Stimulated activated CD4-positive, alpha-beta T cell treated with anti-CD3 and anti-CD28 coated beads, Interleukin-15, amount 100 ng/mL, for 1 hour (primary cell): Measurements from ENCODE around the gene STMP1.
"Not testable (repeated sequence)": the region's sequence is repeated elsewhere in the genome, so short reads cannot be mapped to it uniquely, and the experiment has no call there.

Experiments
- DNase-seq, 2 donors: peaks; one replicate each; pipeline ENCODE4 v3.0.0-alpha.2; 2020; ENCODE audit warnings: low read depth in 1 of 2, low spot score in 1 of 2

STMP1 gene

DNA sequence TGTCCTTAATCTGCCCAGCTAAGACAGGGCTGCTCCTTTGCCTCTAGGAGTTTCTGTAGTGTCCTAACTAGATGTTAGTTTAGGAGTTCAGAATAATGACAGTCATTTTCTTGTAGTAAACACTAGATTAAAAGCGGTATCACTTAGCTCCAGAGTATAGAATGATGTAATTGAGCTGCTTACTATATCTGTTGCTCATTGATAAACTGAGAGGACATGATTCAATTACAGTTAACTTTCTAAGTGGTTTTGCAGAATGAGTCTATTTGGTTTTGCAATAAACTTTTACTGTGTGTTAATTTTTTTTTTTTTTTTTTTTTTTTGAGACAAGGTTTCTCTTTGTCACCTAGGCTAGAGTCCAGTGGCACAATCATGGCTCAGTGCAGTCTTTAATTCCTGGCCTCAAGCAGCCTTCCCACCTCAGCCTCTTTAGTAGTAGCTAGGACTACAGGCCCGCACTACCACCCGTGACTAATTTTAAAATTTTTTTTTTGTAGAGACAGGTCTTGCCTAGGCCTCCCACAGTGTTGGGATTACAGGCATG lies 1.8 kb downstream of the STMP1 start:
- DNase-seq, result no peak

DNA sequence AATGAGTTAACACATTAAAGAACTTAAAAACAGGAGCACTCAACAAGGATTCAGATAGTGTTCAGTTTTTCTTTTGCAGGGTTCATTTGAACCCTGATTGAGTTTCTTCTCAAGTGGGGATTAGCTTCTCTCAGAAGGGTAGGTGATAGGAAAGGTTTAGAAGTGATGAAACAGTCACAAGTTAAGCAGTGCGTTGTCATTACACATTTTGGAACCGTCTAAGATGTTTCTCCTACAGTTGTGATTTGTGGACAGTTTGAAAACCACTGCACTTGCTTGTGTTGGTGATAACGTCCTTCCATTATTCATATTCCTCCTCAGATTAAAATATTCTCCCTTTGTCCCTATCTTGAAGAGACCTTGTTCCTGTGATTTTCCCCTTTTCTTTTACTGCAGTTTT lies 2.7 kb downstream of the STMP1 start:
- no peak for DNase-seq

DNA sequence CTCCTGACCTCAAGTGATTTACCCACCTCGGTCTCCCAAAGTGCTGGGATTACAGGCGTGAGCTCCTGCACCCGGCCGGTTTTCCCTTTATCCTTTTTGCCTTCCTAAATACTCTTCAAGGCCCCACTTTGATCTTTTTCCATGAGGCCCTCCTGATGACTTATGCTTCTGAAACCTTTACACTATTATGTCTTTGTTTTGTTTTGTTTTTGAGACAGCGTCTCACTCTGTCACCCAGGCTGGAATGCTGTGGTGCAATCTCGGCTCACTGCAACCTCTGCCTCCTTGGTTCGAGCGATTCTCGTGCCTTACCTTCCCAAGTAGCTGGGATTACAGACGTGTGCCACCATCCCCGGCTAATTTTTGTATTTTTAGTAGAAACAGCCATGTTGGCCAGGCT lies 3.8 kb downstream of the STMP1 start:
- DNase-seq, result no peak

DNA sequence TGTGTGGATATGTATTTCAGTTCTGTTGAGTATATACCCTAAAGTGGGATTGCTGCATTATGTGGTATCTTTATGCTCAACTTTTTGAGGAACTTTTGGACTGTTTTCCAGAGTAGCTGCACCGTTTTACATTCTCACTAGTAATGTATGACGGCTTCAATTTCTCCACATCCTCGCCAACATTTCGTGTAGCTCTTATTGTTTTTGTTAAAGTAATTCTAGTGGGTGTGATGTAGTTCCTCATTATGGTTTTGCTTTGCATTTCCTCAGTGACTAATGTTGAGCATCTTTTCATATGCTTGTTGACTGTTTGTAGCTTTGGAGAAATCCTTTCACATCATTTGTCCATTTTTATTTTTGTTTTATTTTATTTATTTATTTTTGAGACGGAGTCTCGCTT lies 4.5 kb downstream of the STMP1 start:
- DNase-seq, result no peak

DNA sequence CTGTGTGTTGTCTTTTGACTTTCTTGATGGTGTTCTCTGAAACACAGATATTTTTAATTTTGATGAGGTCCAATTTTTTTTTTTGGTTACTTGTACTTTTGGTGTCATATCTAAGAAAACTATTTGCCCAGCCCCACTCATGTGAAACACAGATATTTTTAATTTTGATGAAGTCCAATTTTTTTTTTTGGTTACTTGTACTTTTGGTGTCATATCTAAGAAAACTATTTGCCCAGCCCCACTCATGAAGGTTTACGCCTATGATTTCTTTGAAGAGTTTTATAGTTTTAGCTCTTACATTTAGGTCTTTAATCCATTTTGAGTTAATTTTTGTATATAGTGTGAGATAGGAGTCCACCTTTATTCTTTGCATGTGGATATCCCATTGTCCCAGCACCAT lies 5.3 kb downstream of the STMP1 start:
- DNase-seq, result not testable (repeated sequence)

DNA sequence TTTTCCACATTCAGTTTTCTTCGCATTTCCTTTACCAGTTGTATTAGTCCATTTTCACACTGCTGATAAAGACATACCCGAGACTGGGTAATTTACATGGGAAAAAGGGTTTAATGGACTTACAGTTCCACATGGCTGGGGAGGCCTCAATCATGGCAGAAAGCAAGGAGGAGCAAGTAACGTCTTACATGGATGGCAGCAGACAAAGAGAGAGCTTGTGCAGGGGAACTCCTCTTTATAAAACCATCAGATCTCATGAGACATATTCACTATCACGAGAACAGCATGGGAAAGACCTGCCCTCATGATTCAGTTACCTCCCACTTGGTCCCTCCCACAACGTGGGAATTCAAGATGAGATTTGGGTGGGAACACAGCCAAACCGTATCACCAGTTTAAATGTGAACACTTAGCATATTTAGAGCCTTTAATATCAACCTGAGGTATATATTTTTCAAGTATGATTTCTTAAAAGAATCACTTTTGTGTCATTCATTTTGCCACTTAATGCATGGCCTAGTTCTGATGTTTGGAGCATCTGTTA lies 6.6 kb downstream of the STMP1 start:
- DNase-seq, result not testable (repeated sequence)

DNA sequence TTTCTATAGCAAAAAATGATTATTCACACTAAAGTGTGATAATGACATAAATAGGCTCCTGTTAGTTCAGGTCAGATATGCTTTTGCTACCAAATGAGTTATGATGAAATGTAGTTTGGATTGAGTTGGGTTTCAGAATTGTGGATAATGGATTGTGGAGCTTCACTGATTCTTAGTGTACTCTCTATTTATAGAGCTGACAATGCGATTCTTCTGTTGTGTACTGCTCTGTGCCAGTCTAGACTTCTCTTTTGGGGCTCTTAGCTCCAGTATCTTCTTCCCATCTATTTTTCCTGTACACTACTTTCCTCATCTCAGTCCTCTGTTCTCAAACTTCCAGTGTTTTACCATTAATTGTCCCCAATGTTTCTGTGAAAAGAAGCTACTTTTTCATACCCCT lies 7.5 kb downstream of the STMP1 start:
- DNase-seq, result no peak

DNA sequence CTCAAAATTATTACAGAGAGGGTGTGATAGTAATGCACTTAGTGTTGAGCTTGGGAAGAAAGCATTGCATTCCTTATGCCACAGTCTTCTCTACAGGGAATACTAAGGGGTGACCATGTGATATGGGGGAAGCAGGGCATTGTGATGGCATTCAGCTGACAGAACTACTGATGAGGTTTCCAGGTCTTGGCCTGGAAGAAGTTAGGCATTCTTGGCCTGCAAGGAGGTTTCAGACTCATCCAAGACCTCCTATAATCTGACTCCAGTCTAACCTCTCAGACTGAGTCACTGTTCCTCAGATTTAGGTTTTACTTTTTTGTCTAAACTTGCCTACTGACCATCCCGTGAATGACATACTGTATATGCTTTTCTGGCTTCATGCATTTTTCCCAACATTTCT lies 7.9 kb downstream of the STMP1 start:
- DNase-seq, result no peak

DNA sequence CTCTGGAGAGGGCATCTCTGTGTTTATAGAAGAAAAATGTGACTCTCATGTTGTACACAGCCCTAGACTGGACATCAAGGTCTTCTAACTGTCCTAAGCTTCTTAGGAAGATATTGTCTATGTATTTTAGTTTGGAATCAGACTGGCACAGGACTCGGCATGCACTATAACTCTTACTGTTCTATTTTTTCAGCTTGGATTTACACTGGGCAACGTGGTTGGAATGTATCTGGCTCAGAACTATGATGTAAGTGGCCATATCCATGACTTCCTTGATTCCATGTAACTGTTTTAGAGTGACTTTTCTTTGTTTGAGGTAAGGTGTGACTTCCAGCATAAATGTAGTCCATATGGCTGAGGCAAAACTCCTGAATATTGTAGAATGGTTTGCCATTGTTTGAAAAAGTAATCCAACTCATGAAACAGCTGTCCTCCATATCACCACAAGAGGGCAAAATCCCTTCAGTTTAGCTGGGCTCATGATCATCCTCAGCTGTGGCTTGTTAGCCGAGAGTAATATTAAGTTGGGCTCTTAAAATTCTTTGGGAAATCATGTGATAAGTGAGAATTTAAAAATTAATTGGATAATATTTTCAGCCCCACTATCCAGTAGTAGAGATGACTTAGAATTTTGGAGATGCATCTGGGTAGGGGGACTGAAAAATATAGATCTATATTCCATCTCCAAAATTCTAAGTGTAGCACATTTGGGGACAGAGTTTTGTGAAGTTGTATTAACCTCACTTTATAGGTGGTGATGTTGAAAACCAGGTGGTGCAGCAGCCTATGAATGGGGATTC lies 10.4 kb downstream of the STMP1 start:
- no peak for DNase-seq

DNA sequence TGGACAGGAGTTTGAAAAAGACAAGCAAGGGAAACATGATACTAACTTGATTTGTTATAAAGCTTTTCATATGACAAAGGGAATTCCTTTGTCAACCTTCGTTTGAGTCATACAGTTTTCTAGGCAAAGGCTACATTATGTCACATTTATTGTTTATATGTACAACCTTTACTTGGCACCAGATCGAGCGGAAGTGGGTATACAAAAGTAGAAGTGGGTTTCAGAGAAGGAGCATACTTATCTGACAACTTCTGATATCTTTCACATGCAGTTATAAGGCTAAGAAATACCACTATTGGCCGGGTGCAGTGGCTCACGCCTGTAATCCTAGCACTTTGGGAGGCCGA lies 11.0 kb downstream of the STMP1 start:
- DNase-seq, result no peak

DNA sequence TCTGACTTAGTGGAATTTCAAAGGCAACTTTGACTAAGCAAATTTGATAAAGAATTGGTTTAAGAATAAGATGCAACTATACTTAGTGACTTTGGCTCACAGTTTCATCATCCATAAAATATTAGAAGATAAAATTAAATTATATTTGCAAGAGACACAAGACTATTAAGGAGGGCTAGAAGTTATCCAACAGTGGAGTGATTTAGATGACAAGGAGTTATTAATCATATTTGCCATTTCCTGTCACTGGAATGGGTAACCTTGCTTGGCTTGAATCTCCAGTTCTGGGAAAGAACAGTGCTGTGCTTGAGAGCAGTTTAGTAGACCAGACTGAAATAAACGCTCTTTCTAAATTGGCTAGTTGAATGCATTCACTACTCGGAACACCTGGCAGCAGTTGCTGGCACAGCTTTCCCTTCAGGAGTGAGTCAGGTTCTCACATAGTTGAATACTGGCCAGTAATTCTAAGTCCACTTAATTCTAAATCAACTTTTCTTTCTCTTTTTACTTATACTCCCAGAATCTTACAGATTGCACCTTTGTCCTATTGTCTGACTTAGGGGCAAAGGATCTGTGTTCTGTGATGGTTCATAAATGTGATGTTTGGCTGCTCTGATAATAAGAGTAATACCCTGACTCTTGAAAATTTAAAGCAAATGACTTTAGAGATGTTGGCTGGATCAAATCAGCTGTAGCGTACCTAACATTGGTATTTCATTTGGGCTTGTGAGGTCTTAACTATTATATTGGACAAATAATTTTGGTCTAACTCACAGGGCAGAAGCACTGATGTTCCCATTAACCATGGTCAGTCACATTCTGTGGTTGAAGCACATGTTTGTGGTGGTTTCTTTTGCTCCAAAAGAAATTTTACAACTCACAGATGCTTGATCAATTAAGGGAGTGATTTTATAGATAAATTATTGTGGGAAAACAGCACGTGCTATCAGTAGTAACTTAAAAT lies 16.6 kb downstream of the STMP1 start:
- DNase-seq, result no peak

DNA sequence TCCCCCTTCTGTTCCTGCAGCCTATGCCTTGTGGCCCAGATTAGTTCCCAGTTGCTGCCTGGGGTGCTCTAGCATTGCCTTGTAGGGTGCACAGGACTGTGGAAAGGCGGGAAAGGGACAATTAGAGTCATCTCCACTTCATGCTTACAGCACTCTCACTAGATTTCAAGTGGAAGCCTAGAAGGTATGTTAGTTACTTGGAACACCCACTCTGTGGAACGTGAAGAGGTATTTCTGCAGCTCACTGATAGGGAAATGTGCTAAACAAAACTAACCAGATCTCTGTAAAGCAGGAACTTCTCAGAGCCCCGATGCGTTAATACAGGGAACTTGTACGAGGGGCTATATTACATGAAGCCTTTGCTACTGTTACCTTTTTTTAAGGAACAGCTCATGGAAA lies 19.4 kb downstream of the STMP1 start:
- DNase-seq, result no peak

DNA sequence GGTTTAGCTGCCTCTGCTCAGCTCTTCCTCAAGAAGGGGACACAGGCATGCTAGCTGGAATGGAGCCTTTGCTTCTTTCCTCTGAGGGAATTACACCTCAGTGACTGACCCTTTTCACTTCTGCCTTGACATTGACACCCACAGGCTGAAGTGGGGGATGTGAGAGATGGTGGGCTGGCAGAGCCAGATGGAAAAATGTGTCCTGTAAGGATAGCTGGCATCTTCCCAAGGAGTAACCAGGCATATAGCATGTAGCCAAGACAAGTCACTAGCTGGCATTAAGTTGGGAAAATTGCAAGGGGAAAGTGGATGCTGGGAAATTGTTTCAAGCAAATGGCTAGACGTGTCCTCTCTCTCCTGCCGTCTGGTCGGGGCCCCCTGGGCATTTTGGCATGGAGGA lies 19.9 kb downstream of the STMP1 start:
- no peak for DNase-seq

DNA sequence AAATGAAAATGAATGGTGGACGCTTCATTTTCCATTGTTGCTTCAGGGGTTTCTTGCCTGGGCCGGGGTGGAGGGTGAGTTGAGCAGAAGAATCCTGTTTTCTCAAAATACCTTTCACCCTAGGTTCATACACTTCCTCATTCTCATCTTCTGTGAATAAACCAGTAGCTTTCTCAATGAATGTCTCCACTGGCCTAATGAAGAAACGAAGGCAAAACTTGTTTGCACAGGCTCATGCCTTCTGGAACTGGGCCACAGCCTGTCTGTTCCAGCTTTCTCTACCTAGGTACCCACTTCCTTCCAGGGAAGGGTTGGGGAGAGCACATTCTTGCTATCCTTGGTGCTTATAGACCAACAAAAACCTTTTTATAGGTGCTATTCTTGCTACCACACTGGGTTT lies 21.3 kb downstream of the STMP1 start:
- DNase-seq, result no peak

DNA sequence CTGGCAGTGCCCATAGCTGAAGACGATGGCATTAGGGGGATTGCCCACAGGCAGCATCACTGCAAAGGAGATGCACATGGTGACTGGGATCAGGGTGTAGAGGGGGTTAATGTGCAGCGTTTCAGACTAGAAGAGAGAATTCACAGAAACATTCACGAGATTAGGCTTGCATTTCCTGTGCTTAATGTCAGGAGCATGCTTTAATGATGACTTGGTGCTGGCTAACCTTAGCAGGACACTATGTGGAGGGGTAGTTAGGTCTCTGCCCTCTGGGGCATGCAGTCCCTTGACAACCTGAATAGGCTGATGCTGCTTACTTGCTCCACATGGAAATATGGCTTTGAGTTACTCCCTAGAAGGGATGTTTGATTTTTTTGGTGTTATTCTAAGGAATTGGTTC lies 21.8 kb downstream of the STMP1 start:
- no peak for DNase-seq

DNA sequence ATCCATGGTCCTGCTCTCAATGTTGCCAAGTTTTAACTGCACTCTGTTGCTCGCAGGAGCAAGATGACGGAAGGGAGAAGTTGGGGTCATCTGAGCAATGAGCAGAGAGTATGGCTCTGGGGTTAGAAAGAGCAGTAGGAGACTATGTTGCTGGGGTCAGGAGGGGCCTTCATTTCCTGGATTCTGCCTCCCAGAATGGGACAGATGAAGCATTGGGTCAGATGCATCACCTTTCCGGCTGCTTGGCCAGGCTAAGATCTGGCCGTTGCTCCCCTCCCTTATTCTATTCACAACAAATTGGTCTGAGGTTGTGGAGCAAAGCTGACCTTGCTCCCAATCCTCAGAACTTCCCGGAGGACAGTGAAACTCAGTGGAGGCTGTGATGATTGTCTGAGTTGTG lies 22.4 kb downstream of the STMP1 start:
- no peak for DNase-seq

DNA sequence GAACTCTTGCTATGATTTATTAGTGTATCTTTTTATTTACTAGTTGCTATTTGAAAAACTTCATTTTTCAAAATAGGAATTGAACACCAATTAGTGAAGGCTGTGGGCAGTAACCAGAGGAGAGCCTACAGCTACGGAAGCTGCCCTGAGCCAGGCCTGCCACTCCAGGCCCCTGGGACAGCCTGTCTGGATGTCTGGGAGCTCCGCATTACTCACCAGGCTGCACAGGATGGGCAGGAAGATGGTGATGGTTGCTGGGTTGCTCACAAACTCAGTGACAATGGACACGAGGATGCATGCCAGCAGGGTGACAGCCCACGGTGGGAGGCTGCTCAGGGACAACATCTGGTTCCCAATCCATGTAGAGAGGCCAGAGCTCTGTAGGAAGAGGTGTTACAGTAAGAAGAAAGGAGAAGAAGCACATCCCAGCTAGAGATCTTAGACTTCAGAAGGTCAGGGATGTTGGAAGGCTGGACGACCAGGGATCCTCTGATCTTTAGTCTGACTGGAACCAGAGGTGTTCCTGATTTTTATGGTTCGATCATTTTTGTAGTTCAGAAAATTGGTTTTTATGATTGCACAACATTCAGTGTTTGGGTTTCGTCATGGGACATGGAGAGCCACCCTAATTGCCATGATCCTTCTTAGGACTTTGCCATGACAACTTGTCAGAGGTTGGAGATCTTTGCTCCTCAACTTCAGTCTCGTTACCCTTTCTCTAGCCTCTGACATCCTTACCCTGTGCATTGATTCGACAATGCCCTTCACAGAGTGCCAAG lies 23.2 kb downstream of the STMP1 start:
- no peak for DNase-seq

DNA sequence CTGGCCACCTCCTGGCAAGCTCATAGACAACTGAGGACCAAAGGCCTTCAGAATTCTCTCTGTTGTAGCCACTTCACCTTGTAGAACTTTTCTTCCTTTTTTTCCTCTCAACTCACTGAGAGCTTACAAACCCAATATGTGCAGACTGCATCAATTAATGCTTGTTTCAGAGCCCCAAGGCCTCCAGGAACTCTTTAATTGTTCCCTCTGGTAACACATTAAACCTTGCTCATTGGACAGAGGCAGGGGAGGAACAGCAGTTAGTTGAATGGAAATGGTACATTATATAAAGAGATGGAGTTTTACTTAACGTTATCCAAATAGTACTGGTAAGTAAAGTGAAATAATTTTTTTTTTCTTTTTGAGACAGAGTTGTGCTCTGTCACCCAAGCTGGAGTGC lies 25.2 kb downstream of the STMP1 start:
- DNase-seq, result no peak

DNA sequence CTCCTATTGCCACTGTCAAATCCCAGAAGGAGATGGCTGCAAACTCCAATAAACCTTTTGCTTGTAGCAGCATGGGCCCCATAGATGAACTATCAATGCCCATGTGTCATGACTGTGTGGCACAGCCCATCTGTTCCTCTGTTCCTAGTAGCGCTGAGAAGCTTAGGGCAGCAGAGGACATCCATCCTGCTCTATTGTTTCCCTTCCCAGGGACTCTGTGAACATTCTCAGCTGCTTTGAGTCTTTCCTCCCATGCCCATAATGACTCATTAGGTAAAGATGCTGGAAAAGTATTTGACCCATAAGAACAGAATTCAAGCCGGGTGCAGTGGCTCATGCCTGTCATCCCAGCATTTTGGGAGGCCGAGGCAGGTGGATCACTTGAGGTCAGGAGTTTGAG lies 28.3 kb downstream of the STMP1 start:
- no peak for DNase-seq

DNA sequence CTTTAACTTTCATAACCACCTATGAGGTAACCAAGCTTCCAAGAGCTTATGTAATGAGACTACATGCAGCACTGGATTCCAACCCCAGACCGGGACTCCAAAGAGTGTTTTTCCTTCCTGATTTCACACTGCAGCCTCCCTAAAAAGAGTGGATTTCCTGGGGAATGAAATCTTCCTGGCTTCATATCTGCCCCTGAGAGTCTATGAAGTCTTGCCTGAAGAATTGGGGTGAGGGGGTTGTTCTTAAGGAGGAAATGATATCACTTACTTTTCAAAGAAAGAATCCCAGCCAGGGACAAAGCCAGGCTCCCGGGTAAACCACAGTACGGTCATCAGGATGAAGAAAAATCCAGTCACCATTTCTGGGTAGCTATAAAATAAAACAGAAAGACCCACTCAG lies 29.7 kb downstream of the STMP1 start:
- no peak for DNase-seq

DNA sequence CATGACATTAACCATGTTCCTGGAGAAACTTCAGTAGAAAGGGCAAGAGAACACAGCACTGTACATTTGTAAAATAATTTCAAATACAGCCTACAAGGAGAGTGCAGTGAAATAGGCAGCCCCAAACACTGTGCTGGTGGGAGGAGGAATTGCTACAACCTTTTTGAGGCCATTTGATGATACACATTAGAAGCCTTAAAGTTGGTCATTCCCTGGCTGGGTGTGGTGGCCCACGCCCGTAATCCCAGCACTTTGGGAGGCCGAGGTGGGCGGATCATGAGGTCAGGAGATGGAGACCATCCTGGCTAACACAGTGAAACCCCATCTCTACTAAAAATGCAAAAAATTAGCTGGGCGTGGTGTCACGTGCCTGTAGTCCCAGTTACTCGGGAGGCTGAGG lies 30.3 kb downstream of the STMP1 start:
- not testable (repeated sequence) for DNase-seq
